Loucy (cell line): Measurements from ENCODE around the gene HS3ST4.

Experiments used
- H2AFZ ChIP-seq: fragments of 200-600 bp; sonication (generic); 2 replicates; pipeline ENCODE4 v1.6.0; 2016; ENCODE audit warnings: antibody characterized with exemption, mild to moderate bottlenecking, low read length, moderate library complexity
- H3F3A ChIP-seq: fragments of 200-600 bp; 2 replicates; pipeline ENCODE4 v1.6.0; 2016; ENCODE audit warnings: antibody characterized with exemption, low read depth, mild to moderate bottlenecking
- H3K27me3 ChIP-seq: fragments of 200-600 bp; sonication (generic); 2 replicates; pipeline ENCODE4 v1.6.1; 2014; ENCODE audit warnings: low read length, mild to moderate bottlenecking; ENCODE audit not compliant: insufficient read depth, poor library complexity, severe bottlenecking
- H3K36me3 ChIP-seq: fragments of 200-600 bp; sonication (generic); 2 replicates; pipeline ENCODE4 v1.6.1; 2016; ENCODE audit warnings: low read length; ENCODE audit not compliant: insufficient read depth
- H3K4me1 ChIP-seq: fragments of 200-600 bp; sonication (generic); 2 replicates; pipeline ENCODE4 v1.5.1; 2014; ENCODE audit warnings: low read length, mild to moderate bottlenecking; ENCODE audit not compliant: insufficient read depth, poor library complexity, severe bottlenecking
- H3K4me2 ChIP-seq: fragments of 200-600 bp; sonication (generic); 2 replicates; pipeline ENCODE4 v1.6.0; 2014; ENCODE audit warnings: antibody characterized with exemption, low read length, low read depth, mild to moderate bottlenecking; ENCODE audit not compliant: poor library complexity, severe bottlenecking
- H3K4me3 ChIP-seq: fragments of 200-600 bp; sonication (generic); 2 replicates; pipeline ENCODE4 v1.5.1; 2014; ENCODE audit warnings: low read length, mild to moderate bottlenecking, mixed read lengths; ENCODE audit not compliant: poor library complexity, severe bottlenecking
- H3K79me2 ChIP-seq: fragments of 200-600 bp; sonication (generic); 2 replicates; pipeline ENCODE4 v1.6.1; 2014; ENCODE audit warnings: low read length; ENCODE audit not compliant: insufficient read depth
- H3K9ac ChIP-seq: fragments of 200-600 bp; sonication (generic); 2 replicates; pipeline ENCODE4 v1.6.0; 2014; ENCODE audit warnings: mild to moderate bottlenecking, low read depth, low read length, moderate library complexity; ENCODE audit not compliant: poor library complexity, severe bottlenecking
- H3K9me2 ChIP-seq: fragments of 200-600 bp; sonication (generic); replicated peaks from 2 replicates; pipeline ENCODE4 v1.6.1; 2016; ENCODE audit warnings: low read depth, low read length, mixed read lengths
- H3K9me3 ChIP-seq: fragments of 200-600 bp; sonication (generic); 2 replicates; pipeline ENCODE4 v1.6.1; 2014; ENCODE audit warnings: mild to moderate bottlenecking, antibody characterized with exemption, low read length, low read depth; ENCODE audit not compliant: insufficient read depth
- H4K20me1 ChIP-seq: fragments of 200-600 bp; sonication (generic); 2 replicates; pipeline ENCODE4 v1.6.0; 2014; ENCODE audit warnings: antibody characterized with exemption, low read length, mild to moderate bottlenecking; ENCODE audit not compliant: insufficient read depth, poor library complexity, severe bottlenecking
- CTCF ChIP-seq: fragments of 200-600 bp; sonication (generic); conservative IDR thresholded peaks from 2 replicates; pipeline ENCODE4 v1.5.1; 2014; ENCODE audit warnings: mild to moderate bottlenecking, antibody characterized with exemption, low read length
- EZH2phosphoT487 ChIP-seq: fragments of 200-600 bp; IDR thresholded peaks from 2 replicates; pipeline ENCODE4 v1.6.1; 2018; ENCODE audit warnings: antibody characterized with exemption, mild to moderate bottlenecking, moderate library complexity, borderline replicate concordance

Gene HS3ST4

DNA sequence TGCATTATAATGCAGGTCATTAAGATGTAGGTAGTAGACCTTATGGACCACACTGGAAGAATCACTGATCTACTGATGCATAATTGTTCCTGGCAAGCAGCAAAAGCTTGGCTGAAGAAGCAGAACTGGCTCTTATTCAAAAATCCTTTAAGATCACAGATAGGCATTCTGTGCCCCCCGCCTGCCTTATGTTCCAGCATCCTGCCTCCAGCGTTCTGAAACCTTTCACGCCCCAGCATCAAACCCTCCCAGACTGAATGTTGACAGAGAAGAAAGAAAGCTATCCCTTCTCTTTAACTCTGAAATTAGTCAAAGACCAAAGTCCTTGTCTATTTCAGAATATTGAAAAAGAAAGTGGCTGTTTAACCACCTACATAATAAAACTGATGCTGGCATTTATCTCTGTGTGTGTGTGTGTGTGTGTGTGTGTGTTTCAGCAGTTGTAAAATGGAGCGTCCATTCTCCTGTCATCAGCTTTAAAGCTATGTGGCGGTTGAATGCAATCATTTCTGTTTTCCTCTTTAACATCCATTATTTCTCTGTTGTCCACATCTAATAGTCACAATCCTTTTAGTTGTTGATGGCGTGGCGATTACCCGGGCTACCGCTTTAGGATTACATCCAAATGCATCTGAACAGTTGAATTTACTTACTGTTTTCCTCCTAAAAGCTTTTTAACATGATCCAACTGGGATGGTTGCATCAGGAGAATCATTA is 350.4 kb downstream of the HS3ST4 start:
- no peaks in the 10 kb centered on the region for H4K20me1 ChIP-seq
- H3K4me2 ChIP-seq, result no peak overlapping the region
- H3K9ac ChIP-seq, result no peak overlapping the region
- H3F3A ChIP-seq, result no peaks in the 10 kb centered on the region
- H3K9me2 ChIP-seq, result no peaks in the 10 kb centered on the region; the same call in 1 of the 2 replicates
- H3K9me3 ChIP-seq, result no peaks in the 10 kb centered on the region
- TF ChIP-seq EZH2phosphoT487 (no peak), CTCF (no peak)
- no peak overlapping the region for H2AFZ ChIP-seq
- H3K36me3 ChIP-seq, result no peaks in the 10 kb centered on the region
- H3K27me3 ChIP-seq, result no peaks in the 10 kb centered on the region
- no peak overlapping the region for H3K4me3 ChIP-seq
- H3K79me2 ChIP-seq, result no peaks in the 10 kb centered on the region
- H3K4me1 ChIP-seq, result no peaks in the 10 kb centered on the region

DNA sequence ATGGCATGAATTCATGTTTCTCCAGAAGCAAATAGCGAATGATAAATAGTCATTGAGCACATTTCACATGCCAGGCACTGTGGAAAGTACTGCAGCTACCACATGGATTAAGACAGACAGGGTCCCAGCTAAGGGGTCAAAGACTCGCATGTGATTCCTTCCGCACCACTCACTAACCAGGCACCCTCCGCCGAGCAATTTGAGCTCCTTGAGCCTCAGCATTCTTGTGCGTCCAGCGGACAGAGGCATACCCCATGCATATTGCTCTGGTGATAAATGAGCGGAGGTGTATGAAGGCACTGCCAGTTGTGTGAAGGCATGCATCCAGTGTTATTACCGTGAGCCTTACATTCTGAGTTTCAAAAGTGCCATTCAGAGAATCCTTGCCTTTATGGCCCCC is 358.7 kb downstream of the HS3ST4 start:
- no peaks in the 10 kb centered on the region for H3K9me2 ChIP-seq
- H3K79me2 ChIP-seq, result no peaks in the 10 kb centered on the region
- H3K4me1 ChIP-seq, result no peaks in the 10 kb centered on the region
- no peak overlapping the region for H2AFZ ChIP-seq
- H4K20me1 ChIP-seq, result no peaks in the 10 kb centered on the region
- H3K9ac ChIP-seq, result no peak overlapping the region
- H3K9me3 ChIP-seq, result no peaks in the 10 kb centered on the region
- H3F3A ChIP-seq, result no peaks in the 10 kb centered on the region
- TF ChIP-seq CTCF, result no peak
- TF ChIP-seq EZH2phosphoT487, result no peak
- H3K4me3 ChIP-seq, result no peak overlapping the region
- H3K27me3 ChIP-seq, result no peaks in the 10 kb centered on the region
- no peak overlapping the region for H3K4me2 ChIP-seq
- H3K36me3 ChIP-seq, result no peaks in the 10 kb centered on the region

DNA sequence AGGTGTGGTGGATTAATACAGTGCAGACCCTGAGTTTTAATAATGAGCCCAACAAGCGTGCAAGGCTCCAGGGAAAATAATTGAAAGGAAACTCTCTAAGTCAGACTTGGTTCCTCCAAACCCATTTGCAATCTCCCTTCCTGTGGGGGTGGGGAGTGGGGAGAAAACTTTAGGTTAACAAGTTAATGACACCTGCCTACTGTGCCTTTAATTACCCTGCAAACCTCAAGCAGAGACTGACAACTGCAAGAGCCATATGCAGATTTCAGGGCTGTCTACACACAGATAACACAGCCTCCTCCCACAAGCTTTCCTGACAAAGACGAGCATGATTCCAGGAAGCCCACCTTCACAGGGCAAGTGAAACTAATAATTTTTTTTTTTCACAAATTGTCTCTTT is 359.3 kb downstream of the HS3ST4 start:
- Histone ChIP-seq H3K9me3 (no peaks in the 10 kb centered on the region), H3K27me3 (no peaks in the 10 kb centered on the region), H3K9ac (no peak overlapping the region), H3K9me2 (no peaks in the 10 kb centered on the region), H3K36me3 (no peaks in the 10 kb centered on the region), H3K4me2 (no peak overlapping the region), H3K79me2 (no peaks in the 10 kb centered on the region), H4K20me1 (no peaks in the 10 kb centered on the region), H3K4me3 (no peak overlapping the region), H3K4me1 (no peaks in the 10 kb centered on the region), H3F3A (no peaks in the 10 kb centered on the region), H2AFZ (no peak overlapping the region)
- no peak for TF ChIP-seq CTCF
- TF ChIP-seq EZH2phosphoT487, result no peak
